WERI-Rb-1 (cell line): ENCODE data around the gene SSX2IP.

Experiments
- DNase-seq: peaks from one replicate; pipeline ENCODE4 v3.0.0-alpha.2; 2020
- H3K27ac ChIP-seq: fragments of 250-450 bp; sonication (Bioruptor Pico); 2 replicates; pipeline ENCODE4 v1.5.1; 2020; ENCODE audit warnings: mild to moderate bottlenecking, moderate library complexity
- H3K27me3 ChIP-seq: fragments of 250-450 bp; sonication (Bioruptor Pico); 2 replicates; pipeline ENCODE4 v1.5.1; 2021; ENCODE audit warnings: mild to moderate bottlenecking, low read depth, moderate library complexity; ENCODE audit not compliant: insufficient read depth, severe bottlenecking
- H3K36me3 ChIP-seq: fragments of 250-450 bp; sonication (Bioruptor Pico); 2 replicates; pipeline ENCODE4 v1.5.1; 2020; ENCODE audit warnings: mild to moderate bottlenecking, moderate library complexity
- H3K4me3 ChIP-seq: 2 replicates; pipeline ENCODE4 v1.5.1; 2011; ENCODE audit warnings: low read depth, mild to moderate bottlenecking, control low read depth, low read length
- H3K9me3 ChIP-seq: fragments of 250-450 bp; sonication (Bioruptor Pico); 2 replicates; pipeline ENCODE4 v1.5.1; 2021; ENCODE audit warnings: mild to moderate bottlenecking, moderate library complexity; ENCODE audit not compliant: severe bottlenecking
- CTCF ChIP-seq: IDR thresholded peaks from 2 replicates; pipeline ENCODE4 v1.5.1; 2011; ENCODE audit warnings: low read depth, mild to moderate bottlenecking, control low read depth, inconsistent platforms, low read length

SSX2IP gene

GRCh38 chr1:84693785-84694184 lies 3.5 kb upstream of the SSX2IP start:
- Histone ChIP-seq H3K4me3 (no peak overlapping the region), H3K9me3 (peaks cover 7% of the 10 kb centered on the region), H3K36me3 (no peaks in the 10 kb centered on the region), H3K27me3 (no peaks in the 10 kb centered on the region), H3K27ac (no peak overlapping the region)
- no peak for DNase-seq
- TF ChIP-seq CTCF = no peak

- DNase-seq = no peak
- no peak for TF ChIP-seq CTCF
- H3K27ac ChIP-seq = no peak overlapping the region
- no peaks in the 10 kb centered on the region for H3K27me3 ChIP-seq
- H3K36me3 ChIP-seq = no peaks in the 10 kb centered on the region
- peaks cover 7% of the 10 kb centered on the region for H3K9me3 ChIP-seq
- H3K4me3 ChIP-seq = no peak overlapping the region
Measured at GRCh38 chr1:84693005-84693404, 2.7 kb upstream of the SSX2IP start.

- H3K4me3 ChIP-seq = no peak overlapping the region
Measured at GRCh38 chr1:84692391-84692790, 2.1 kb upstream of the SSX2IP start.

GRCh38 chr1:84691122-84691783 lies 992 bp upstream of the SSX2IP start:
- no peak for TF ChIP-seq CTCF
- Histone ChIP-seq H3K4me3 (peak overlapping the region; percentile 88), H3K36me3 (no peaks in the 10 kb centered on the region), H3K9me3 (peaks cover 7% of the 10 kb centered on the region), H3K27ac (peak overlapping the region; percentile 95), H3K27me3 (no peaks in the 10 kb centered on the region)
- DNase-seq = no peak

More at GRCh38 chr1:84692391-84692790, 2.1 kb upstream of the SSX2IP start:
- H3K9me3 ChIP-seq = peaks cover 7% of the 10 kb centered on the region
- peak overlapping the region; percentile 95 for H3K27ac ChIP-seq
- DNase-seq = no peak
- no peaks in the 10 kb centered on the region for H3K27me3 ChIP-seq
- no peak for TF ChIP-seq CTCF
- H3K36me3 ChIP-seq = no peaks in the 10 kb centered on the region

- TF ChIP-seq CTCF = peak; percentile 31
- Histone ChIP-seq H3K9me3 (peaks cover 7% of the 10 kb centered on the region), H3K27ac (peak overlapping the region; percentile 95), H3K36me3 (no peaks in the 10 kb centered on the region), H3K4me3 (peak overlapping the region; percentile 74), H3K27me3 (no peaks in the 10 kb centered on the region)
- peak; percentile 76 for DNase-seq
Measured at GRCh38 chr1:84689514-84690396, 506 bp downstream of the SSX2IP start.
